Fibroblast of villous mesenchyme (primary cell): ENCODE data around the gene SNX25. TPM values are rescaled to one million over a fixed set of nuclear protein-coding genes. Genes with fewer than 3 reads are reported as not detected.

Source experiments
- DNase-seq: peaks from one replicate; pipeline ENCODE4 v3.0.0-alpha.2; 2010; ENCODE audit warnings: low read depth
- H3K4me3 ChIP-seq: 2 replicates; pipeline ENCODE4 v1.5.1; 2011; ENCODE audit warnings: low read depth, mild to moderate bottlenecking, low read length
- total RNA-seq: library from RNA; depleted of rRNA; stranded (reverse); fragments of >200 nt; gene quantifications from 2 replicates; pipeline ENCODE4 v1.2.3, GENCODE V29; 2012
- TF ChIP-seq, protein P1 (sequence below): IDR thresholded peaks from 2 replicates; pipeline ENCODE4 v1.5.1; 2012; ENCODE audit warnings: low read depth, mild to moderate bottlenecking, low read length; ENCODE audit not compliant: insufficient read depth

Gene SNX25
- total RNA-seq, 1 donor: 47.1 TPM

DNA sequence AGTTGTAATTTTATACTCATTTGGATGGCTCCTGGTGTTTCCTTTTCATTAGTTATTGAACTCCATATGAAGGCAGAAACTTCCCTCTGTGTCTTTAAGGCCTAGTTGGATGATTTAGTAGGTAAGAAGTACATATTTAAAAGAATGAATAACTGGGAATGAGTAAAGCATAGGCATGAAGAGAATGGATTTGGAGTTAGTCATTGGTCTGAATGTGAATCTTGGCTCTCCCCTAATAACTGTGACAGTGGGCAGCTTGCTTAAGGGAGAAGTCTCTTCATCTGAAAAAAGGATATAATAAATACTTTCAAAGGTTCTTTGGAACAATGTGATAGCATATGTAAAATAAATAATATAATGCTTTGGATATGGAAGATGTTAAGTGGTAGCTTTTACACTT lies 13.2 kb downstream of the SNX25 start:
- TF ChIP-seq, protein P1, sequence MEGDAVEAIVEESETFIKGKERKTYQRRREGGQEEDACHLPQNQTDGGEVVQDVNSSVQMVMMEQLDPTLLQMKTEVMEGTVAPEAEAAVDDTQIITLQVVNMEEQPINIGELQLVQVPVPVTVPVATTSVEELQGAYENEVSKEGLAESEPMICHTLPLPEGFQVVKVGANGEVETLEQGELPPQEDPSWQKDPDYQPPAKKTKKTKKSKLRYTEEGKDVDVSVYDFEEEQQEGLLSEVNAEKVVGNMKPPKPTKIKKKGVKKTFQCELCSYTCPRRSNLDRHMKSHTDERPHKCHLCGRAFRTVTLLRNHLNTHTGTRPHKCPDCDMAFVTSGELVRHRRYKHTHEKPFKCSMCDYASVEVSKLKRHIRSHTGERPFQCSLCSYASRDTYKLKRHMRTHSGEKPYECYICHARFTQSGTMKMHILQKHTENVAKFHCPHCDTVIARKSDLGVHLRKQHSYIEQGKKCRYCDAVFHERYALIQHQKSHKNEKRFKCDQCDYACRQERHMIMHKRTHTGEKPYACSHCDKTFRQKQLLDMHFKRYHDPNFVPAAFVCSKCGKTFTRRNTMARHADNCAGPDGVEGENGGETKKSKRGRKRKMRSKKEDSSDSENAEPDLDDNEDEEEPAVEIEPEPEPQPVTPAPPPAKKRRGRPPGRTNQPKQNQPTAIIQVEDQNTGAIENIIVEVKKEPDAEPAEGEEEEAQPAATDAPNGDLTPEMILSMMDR: no peak
- no peak overlapping the region for H3K4me3 ChIP-seq
- DNase-seq: no peak

DNA sequence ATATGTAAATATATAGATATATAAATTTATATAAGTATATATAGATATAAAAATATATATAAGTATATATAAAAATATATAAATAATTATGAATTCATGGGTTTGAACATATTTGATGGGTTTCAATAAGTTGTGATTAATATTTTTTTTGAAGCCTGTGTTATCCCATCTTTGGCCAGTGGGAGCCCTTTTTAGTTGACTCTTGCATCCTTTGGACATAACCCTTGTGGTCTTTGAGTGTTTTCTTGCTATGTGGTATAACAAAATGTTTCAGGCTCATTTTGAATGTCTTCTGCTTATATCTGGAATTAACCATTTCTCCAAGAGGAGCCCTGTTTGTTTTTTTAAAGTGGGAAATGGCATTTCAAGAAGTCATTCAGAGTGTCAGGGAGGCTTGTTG lies 15.2 kb downstream of the SNX25 start:
- H3K4me3 ChIP-seq: no peak overlapping the region
- TF ChIP-seq, protein P1: peak; percentile 25
- DNase-seq: no peak

DNA sequence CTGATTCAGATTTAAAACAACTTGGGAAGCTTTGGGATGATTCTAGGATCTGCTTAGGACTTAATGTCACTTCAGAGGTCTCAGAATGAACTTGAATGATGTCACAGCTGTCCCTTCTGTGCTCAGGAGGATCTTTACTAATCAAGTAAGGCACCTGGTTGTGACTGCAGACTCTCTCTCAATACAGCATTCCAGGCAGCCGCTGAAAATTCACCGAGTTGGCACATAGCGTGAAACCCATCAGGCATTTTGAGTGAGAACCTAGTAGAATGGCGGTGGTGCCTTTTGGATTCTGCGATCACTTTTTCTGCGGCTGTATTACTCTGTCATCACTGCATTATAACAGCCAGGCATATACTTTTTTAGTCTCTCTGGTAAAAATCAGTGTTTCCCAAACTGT lies 16.5 kb downstream of the SNX25 start:
- DNase-seq: no peak

DNA sequence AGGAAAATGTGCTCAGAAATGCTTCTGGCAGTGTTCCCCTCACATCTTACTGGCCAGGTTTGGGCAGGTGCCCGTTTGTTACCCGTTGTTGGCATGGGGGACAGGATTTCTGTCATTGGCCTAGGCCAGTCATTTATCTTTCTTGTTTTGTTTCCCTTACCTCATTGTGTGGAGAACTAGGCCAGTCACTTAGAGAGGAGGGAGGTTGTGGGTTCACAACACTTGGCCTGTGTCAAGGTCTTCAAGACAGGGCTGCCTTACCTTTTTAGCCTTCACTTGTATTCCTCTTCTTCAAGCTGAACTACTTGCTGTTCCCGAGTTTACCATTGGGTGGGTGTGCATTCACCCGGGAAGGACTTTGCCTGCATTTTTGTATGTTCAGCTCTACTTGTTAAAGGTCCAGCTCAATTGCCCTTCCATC lies 17.7 kb downstream of the SNX25 start:
- TF ChIP-seq, protein P1: peak; percentile 34
- DNase-seq: no peak
- no peak overlapping the region for H3K4me3 ChIP-seq

More for the DNA sequence above, 16.5 kb downstream of the SNX25 start:
- H3K4me3 ChIP-seq: no peak overlapping the region
- TF ChIP-seq, protein P1: no peak

DNA sequence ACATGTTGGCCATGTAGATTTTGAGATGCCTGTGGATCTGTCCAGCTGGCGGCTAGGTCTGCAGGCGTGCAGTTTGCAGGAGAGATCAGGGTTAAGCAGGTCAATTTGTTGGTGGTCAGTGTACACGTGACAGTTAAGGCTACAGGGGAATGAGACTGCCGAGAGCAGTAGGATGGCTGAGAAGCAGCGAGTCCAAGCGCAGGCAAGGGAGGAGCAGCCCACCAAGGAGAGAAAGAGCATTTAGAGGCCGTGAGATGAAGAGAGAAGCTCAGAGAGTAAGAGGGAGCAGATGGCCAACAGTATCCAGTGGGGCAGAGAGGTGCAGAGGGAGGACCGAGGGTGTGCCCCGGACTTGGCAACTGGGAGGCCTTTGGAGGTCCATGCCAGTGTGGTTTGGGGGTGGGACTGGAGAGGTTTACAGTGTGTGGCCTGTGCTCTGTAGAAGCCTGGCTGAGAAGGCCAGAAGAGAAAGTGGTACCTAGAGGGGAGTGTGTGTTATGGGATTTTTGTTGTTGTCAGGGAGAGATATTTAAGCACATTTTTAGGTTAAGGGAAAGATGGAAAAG lies 18.4 kb downstream of the SNX25 start:
- TF ChIP-seq, protein P1: no peak
- no peak for DNase-seq
- H3K4me3 ChIP-seq: no peak overlapping the region

DNA sequence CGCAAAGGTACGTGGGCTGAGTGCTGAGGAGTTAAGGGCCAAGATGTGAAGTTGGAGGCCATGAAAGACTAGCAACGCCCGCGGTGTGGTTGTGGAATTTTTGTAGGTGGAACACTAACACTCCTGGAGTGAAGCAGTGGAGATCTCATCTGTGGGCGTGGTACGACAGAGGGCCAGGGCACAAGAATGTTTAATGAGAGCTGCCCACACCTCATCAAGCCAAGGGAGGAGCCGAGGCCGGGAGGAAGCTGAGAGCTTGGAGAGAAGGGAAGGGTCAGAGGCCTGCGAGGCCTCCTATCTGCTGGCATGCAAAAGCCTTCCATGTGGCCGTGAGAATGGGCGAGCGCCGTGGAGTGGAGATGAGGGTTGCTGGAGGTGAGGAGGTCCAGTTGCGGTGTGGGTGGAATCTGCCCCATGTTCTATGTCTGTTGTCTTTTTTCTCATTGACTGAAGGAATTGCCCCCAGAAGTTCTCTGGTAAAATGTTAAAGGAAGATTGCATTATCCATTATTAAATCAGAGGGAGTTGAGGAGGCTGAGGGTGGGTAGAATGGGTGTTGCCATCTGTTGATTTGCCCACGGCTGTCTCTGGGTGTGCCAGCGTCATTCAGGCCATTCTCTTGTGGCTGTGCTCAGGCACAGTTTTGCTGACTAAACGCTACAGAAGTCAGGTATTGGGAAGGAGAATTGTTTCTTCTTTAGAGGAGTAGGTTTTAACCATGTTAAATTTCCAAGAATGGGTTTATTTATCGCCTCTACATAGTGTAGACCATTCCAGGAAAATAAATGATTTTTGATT lies 19.8 kb downstream of the SNX25 start:
- DNase-seq: no peak
- H3K4me3 ChIP-seq: no peak overlapping the region
- TF ChIP-seq, protein P1: no peak

DNA sequence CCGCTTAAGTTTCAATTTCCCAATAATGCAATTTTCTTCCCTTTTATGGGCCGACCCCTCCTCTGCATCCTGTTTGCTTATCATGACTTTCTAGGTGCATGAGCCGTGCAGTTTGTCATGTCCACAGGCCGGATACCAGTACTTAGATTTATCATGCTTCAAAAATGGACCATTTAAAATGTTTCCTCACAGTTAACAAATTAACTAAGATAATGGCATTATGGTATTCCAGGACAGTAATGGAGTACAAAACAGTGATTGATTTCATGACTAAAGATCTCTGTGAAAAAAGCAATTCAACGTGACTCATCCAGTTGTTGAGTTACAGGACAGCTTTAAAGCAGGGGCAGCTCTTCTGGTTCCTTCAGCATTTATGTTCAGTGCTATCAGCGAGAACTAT lies 23.0 kb downstream of the SNX25 start:
- H3K4me3 ChIP-seq: no peak overlapping the region
- no peak for DNase-seq

More for the DNA sequence above, 23.0 kb downstream of the SNX25 start:
- TF ChIP-seq, protein P1: no peak
